GM12891 (cell line): ENCODE results near the gene ZPBP2.
"Not testable (repeated sequence)": the region's sequence is repeated elsewhere in the genome, so short reads cannot be mapped to it uniquely, and the experiment has no call there.

Experiments
- DNase-seq: peaks from one replicate; pipeline ENCODE4 v3.0.0; 2011; ENCODE audit warnings: low spot score; ENCODE audit not compliant: insufficient read length
- FAIRE-seq: peaks from 2 replicates; lab custom pipeline; 2011; peaks lifted over from hg19 to GRCh38; lab: Jason Lieb, UNC
- PAX5 ChIP-seq: IDR thresholded peaks from 2 replicates; pipeline ENCODE4 v1.6.1; 2011; ENCODE audit warnings: low read length, moderate library complexity, mild to moderate bottlenecking; ENCODE audit not compliant: insufficient read depth, severe bottlenecking
- POLR2A ChIP-seq: IDR thresholded peaks from 2 replicates; pipeline ENCODE4 v1.6.1; 2011; ENCODE audit warnings: low read depth, low read length, control low read depth
- POLR2AphosphoS5 ChIP-seq: IDR thresholded peaks from 2 replicates; pipeline ENCODE4 v1.6.1; 2011; ENCODE audit warnings: low read depth, low read length, control low read depth
- POU2F2 ChIP-seq: IDR thresholded peaks from 2 replicates; pipeline ENCODE4 v1.6.1; 2011; ENCODE audit warnings: low read depth, mild to moderate bottlenecking, control low read depth, low read length, moderate library complexity
- SPI1 ChIP-seq: IDR thresholded peaks from 2 replicates; pipeline ENCODE4 v1.6.1; 2011; ENCODE audit warnings: low read depth, low read length, control low read depth
- TAF1 ChIP-seq: IDR thresholded peaks from 2 replicates; pipeline ENCODE4 v1.6.1; 2011; ENCODE audit warnings: low read depth, low read length, control low read depth

Gene ZPBP2

DNA sequence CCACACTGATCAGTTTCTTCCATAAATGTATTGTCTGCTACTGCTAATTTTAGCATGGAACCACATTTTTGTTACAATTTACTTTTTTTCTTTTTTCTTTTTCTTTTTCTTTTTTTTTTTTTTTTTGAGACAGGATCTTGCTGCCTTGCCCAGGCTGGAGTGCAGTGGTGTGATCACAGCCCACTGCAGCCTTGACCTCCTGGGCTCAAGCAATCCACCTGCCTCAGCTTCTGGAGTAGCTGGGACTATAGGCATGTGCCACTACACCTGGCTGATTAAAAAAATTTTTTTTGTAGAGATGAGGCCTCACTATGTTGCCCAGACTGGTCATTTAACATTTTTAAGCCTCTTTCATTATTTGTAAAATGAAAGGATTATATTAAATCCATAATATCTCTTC lies 19.1 kb downstream of the ZPBP2 start:
- FAIRE-seq, result no peak
- no peak for DNase-seq
- TF ChIP-seq POLR2AphosphoS5 (no peak), TAF1 (no peak), POU2F2 (no peak), SPI1 (no peak), POLR2A (no peak), PAX5 (no peak)

DNA sequence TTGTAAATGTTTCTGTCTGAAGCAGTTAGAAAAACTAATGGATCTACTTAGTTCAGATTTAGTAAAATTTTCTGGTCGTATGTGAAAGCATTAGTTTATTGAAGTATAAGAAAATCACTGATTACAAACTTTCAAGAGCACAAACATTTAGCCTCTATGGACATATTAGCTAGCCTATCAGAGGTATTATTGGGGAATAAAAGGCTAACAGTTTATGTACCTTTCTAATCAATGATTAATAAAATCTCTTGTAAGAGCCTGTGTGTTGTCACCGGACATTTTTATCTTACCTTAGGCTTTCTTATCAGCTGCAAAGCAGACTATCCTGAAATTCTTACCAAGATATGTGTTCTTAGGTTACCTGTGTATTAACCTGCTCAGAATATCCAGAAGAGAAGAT lies 21.2 kb downstream of the ZPBP2 start:
- FAIRE-seq (no peak), DNase-seq (no peak)
- TF ChIP-seq TAF1, result no peak
- TF ChIP-seq POU2F2, result no peak
- TF ChIP-seq SPI1, result no peak
- no peak for TF ChIP-seq POLR2AphosphoS5
- no peak for TF ChIP-seq PAX5
- no peak for TF ChIP-seq POLR2A

DNA sequence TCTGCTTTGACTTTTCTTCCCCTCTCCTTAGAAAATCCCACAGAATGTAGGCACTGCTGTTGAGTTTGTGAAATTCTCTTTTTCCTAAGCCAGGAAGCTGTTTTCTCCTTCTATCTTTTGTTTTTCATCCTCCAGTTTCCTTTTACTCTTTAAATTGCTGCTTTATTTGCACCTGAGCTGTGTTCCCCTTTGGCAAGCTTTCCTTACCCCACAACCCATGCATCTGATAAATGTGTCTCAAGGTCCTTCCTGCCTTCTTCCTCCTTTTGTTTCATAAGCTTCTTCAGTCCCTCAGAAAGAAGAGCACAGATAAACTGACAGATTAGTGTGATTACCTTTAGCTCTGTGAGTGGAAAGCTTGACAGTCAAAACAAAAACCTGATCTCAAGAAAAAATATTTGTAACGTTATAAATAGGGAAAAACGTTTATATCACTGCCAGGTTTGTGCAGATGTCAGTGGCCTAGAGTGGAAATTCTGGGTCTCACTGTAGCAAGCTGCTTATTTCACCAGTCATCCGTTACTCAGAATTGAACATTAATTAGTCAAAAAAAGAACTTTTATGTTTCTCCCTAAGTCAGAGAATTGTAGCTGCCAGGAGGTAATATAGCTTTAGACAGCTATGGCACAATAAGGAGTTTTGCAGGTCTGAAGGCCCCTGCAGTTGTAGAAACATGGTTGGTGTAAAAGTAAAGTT lies 26.8 kb downstream of the ZPBP2 start:
- DNase-seq, result no peak
- peak; percentile 43 for FAIRE-seq
- no peak for TF ChIP-seq POLR2A
- TF ChIP-seq SPI1, result no peak
- no peak for TF ChIP-seq POU2F2
- no peak for TF ChIP-seq TAF1

DNA sequence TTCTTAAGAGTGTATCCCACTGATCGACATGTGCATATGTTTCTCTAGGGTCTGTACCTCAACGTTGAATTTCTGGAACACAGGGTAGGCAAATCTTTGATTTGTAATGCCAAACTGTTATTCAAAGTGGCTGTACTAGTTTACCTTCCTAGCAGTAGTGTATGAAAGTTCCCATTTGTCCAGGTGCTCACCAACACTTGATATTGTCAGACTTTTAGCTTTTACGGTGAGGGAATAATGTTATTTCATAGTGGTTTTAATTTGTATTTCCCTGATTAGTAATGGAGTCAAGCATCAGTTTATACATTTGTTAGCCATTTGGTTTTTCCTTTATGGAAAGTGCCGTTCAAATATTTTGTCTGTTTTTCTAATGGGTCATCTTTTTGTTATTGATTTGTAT lies 30.1 kb downstream of the ZPBP2 start:
- no peak for FAIRE-seq
- no peak for DNase-seq
- TF ChIP-seq SPI1 (no peak), POU2F2 (no peak), TAF1 (no peak), POLR2A (no peak), PAX5 (no peak), POLR2AphosphoS5 (no peak)

DNA sequence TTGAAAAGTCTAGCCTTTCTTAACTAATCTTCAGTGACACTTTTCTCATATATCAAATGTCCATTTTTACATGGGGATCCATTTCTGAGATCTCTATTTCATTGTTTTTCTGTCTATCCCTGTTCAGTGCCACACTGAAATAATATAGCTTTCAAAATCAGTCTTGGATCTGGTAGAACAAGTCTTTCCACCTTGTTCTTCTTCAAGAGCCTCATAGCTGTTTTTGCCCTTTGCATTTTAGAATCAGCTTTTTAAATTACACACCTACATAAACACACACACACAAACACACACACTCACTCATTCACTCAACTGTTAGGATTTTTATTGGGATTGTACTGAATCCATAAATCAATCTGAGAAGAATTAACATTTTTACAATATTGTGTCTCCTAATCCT lies 31.2 kb downstream of the ZPBP2 start:
- TF ChIP-seq PAX5 (no peak), SPI1 (no peak), POLR2AphosphoS5 (no peak), POLR2A (no peak), POU2F2 (no peak), TAF1 (no peak)
- no peak for DNase-seq
- FAIRE-seq, result no peak

DNA sequence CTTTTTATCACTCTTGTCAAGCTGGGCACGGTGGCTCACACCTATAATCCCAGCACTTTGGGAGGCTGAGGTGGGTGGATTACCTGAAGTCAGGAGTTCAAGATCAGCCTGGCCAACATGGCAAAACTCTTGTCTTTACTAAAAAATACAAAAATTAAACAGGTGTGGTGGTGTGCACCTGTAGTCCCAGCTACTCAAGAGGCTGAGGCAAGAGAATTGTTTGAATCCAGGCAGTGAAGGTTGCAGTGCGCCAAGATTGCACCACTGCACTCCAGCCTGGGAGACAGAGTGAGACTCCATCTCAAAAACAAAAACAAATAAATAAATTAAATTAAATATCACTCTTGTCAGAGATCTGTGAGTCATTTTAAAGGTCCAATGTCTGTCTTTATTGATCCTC lies 34.0 kb downstream of the ZPBP2 start:
- not testable (repeated sequence) for FAIRE-seq

GRCh38 chr17:39903158-39903884 lies 35.3 kb downstream of the ZPBP2 start:
- DNase-seq (no peak), FAIRE-seq (peak; percentile 47)
- TF ChIP-seq SPI1, result no peak
- TF ChIP-seq PAX5, result no peak
- no peak for TF ChIP-seq POLR2A
- no peak for TF ChIP-seq POU2F2
- TF ChIP-seq POLR2AphosphoS5, result no peak
- TF ChIP-seq TAF1, result no peak

More for the DNA sequence above, 34.0 kb downstream of the ZPBP2 start:
- DNase-seq, result not testable (repeated sequence)

GRCh38 chr17:39904990-39905288 lies 36.9 kb downstream of the ZPBP2 start:
- FAIRE-seq (no peak), DNase-seq (no peak)
- TF ChIP-seq POLR2A (no peak), SPI1 (no peak), PAX5 (no peak), POU2F2 (no peak), TAF1 (no peak)

- FAIRE-seq (no peak), DNase-seq (no peak)
- TF ChIP-seq POLR2A (no peak), TAF1 (no peak)
Measured at GRCh38 chr17:39908789-39909352, 40.9 kb downstream of the ZPBP2 start.

DNA sequence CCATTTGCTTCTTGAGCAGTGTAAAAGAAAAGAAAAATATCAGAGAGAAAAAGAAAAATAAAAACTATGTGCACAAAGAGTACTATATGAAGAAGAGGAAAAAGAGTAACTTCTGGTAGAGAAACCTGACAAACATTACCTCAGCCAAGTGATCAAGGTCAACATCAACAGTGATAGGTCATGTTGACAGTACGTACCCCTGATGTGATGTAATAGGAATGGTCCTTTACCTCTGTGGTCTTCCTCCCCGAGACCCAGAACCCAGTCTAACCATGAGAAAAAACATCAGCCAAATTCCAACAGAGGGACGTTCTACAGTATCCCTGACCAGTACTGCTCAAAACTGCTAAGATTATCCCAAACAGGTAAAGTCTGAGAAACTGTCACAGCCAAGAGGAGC lies 46.0 kb downstream of the ZPBP2 start:
- FAIRE-seq (no peak), DNase-seq (no peak)
- no peak for TF ChIP-seq POLR2AphosphoS5
- no peak for TF ChIP-seq SPI1
- TF ChIP-seq TAF1, result no peak
- no peak for TF ChIP-seq POLR2A
- TF ChIP-seq POU2F2, result no peak
- no peak for TF ChIP-seq PAX5

GRCh38 chr17:39915559-39915958 lies 47.6 kb downstream of the ZPBP2 start:
- FAIRE-seq (no peak), DNase-seq (no peak)
- TF ChIP-seq SPI1, result no peak
- no peak for TF ChIP-seq TAF1
- TF ChIP-seq PAX5, result no peak
- no peak for TF ChIP-seq POU2F2
- no peak for TF ChIP-seq POLR2A
- TF ChIP-seq POLR2AphosphoS5, result no peak
